ENCODE results near the gene ZNF516. TPM values are rescaled to one million over a fixed set of nuclear protein-coding genes. Genes with fewer than 3 reads are reported as not detected.

ZNF516 gene
- total and polyA plus RNA-seq, 10 of the 15 experiments (the other 5 are each of a cell fraction or from before 2014, with no cell fraction given) = 2.0 to 32.0 (median 8.3) TPM

DNA sequence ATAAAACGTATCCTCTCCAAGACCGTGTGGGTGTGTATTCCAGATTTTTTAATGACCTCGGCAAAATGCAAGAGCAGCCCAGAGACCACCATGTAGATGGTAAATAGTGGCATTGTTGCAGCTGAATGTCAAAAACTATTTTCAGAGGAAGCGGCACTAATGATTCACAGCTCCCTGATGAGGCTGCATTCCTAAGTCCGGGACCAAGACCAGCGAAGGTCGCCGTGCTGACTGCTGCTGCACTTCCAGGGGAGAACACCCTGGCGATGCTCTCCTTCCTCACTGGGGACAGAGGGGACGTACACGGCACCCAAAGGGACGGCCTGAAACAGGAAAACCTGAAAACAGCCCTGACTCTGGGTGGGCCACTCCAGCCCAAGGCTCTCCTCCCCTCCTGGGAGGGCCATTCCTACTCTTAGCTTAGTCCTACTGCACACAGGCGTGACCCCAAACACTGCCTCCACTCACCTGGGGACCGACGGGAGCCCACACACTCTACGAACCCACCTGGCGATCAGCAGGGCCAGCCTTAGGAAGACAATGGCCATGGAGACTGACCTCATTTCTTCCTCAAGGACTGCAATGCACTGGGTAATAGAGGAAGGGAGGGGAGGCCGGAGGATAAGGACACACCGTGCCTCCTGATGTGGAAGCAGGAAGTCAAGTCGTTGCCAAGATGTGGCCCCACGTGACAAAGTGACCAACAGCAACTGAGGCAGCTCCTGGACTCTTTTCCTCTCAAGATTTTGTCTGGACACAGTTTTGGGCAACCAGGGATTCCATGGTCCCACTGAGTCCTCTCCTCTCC, 82.8 kb downstream of the ZNF516 start:
- no peak overlapping the region for H2AFZ ChIP-seq (ENCODE audit: control insufficient read depth, low read depth, low read length)
- H3K27me3 ChIP-seq (replicated peaks in 1 of 2; ENCODE audit: control insufficient read depth in 2 of 2, insufficient read depth in 2 of 2, low read length in 1 of 2) = no peaks in the 10 kb centered on the region
- H4K20me1 ChIP-seq (ENCODE audit: control insufficient read depth, insufficient read depth) = no peaks in the 10 kb centered on the region
- ChIA-PET CTCF (no interaction called here), RAD21 (ENCODE audit: unreplicated experiment) (no interaction called here), SMC1A (ENCODE audit: uncharacterized antibody, unreplicated experiment) (interaction anchor here (0.9 to 3.7 kb wide), 2 partner anchors 12 to 78 kb away, joined by 3 to 24 read pairs; no protein-coding TSS in a partner anchor), POLR2A (no interaction called here)
- peaks cover 25% of the 10 kb centered on the region for H3K79me2 ChIP-seq (ENCODE audit: control insufficient read depth, insufficient read depth, low read length)
- no peak overlapping the region for H3K27ac ChIP-seq (ENCODE audit: control insufficient read depth, insufficient read depth)
- ATAC-seq (no peak), FAIRE-seq (no peak), DNase-seq (ENCODE audit: low read depth, low spot score) (no peak)
- WGBS (ENCODE audit: insufficient coverage, insufficient replicate concordance, low lambda C conversion rate, missing lambda C conversion rate) = 90% methylated on average over 21 of the region's 21 CpGs
- H3K4me3 ChIP-seq = no peak overlapping the region
- peak overlapping the region; percentile 0; the same call in 1 of the 2 replicates for H3K4me2 ChIP-seq (ENCODE audit: control insufficient read depth, insufficient read depth)
- BruUV-seq (replicated peaks) = no TSS peak
- peaks cover 4% of the 10 kb centered on the region; the same call in 2 of the 3 replicates for H3K9me3 ChIP-seq (replicated peaks; ENCODE audit: control insufficient read depth, insufficient read depth, low read length)
- in situ Hi-C loops (cut with MboI) (no loop called here), intact Hi-C loops (cut with micrococcal nuclease; ENCODE audit: unreplicated experiment) (loop anchor here (5.0 kb wide), 1 partner anchor 80 kb away; no protein-coding TSS in a partner anchor)
- TF ChIP-seq ZNF384 (IDR thresholded peaks at IDR 0.05; ENCODE audit: borderline replicate concordance, low read depth, low read length) = no peak
- TF ChIP-seq, protein P1, sequence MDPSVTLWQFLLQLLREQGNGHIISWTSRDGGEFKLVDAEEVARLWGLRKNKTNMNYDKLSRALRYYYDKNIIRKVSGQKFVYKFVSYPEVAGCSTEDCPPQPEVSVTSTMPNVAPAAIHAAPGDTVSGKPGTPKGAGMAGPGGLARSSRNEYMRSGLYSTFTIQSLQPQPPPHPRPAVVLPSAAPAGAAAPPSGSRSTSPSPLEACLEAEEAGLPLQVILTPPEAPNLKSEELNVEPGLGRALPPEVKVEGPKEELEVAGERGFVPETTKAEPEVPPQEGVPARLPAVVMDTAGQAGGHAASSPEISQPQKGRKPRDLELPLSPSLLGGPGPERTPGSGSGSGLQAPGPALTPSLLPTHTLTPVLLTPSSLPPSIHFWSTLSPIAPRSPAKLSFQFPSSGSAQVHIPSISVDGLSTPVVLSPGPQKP (IDR thresholded peaks at IDR 0.05; ENCODE audit: low read depth, low read length) = no peak
- no peak for TF ChIP-seq RCOR1 (conservative IDR thresholded peaks at IDR 0.05; ENCODE audit: low read depth, low read length)
- TF ChIP-seq CEBPB (IDR thresholded peaks at IDR 0.05; ENCODE audit: borderline replicate concordance in 1 of 2, low read depth in 2 of 2, low read length in 2 of 2) = no peak
- no peak for TF ChIP-seq JUND (IDR thresholded peaks at IDR 0.05; ENCODE audit: low read depth, low read length)
- no peak for TF ChIP-seq RAD21 (IDR thresholded peaks at IDR 0.05; ENCODE audit: insufficient read depth, low read depth, low read length)
- no peak for TF ChIP-seq CBX5 (IDR thresholded peaks at IDR 0.05; ENCODE audit: low read depth)
- H3K4me1 ChIP-seq (ENCODE audit: control insufficient read depth, insufficient read depth, low read length) = peaks cover 13% of the 10 kb centered on the region
- no peaks in the 10 kb centered on the region; a peak in 3 of 4 replicates for H3K36me3 ChIP-seq (ENCODE audit: control insufficient read depth in 2 of 2, insufficient read depth in 2 of 2, low read length in 1 of 2)
- H3K9ac ChIP-seq (ENCODE audit: control insufficient read depth, insufficient read depth, low read length) = no peak overlapping the region

All from GM12878 (cell line).